ENCODE results near the gene TIMM8B.
"Not testable (repeated sequence)": the region's sequence is repeated elsewhere in the genome, so short reads cannot be mapped to it uniquely, and the experiment has no call there.

TIMM8B gene

DNA sequence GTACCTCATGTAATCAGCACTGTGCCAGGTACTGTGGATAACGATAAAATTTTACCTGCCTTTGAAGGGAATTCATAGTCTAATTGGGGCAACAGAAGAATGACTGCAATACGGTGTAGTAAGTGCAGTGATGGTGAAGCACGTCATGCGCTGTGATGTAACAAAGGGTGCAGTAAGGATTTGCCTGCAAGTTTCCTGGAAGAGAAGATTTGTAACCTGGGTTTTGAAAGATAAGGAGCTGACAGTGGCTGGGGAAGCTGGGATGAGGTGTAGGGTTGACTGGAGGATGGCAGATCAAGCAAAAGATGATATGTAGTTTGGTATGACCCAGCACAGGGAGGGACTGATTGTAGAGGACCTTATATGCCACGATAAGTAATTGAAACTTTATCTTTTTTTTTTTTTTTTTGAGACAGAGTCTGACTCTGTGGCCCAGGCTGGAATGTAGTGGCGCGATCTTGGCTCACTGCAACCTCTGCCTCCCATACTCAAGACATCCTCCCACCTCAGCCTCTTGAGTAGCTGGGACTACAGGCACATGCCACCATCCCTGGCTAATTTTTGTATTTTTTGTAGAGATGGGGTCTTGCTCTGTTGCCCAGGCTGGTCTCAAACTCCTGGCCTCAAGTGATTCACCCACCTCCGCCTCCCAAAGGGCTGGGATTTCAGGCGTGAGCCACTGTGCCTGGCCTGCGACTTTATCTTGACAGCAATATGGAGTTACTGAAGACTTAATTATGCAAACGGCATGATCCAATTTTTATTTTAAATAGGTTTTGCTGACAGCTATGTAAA lies 11.4 kb upstream of the TIMM8B start:
- no peak for TF ChIP-seq EZH2phosphoT487 (IDR thresholded peaks at IDR 0.05; ENCODE audit: borderline replicate concordance)
- TF ChIP-seq, protein P1, sequence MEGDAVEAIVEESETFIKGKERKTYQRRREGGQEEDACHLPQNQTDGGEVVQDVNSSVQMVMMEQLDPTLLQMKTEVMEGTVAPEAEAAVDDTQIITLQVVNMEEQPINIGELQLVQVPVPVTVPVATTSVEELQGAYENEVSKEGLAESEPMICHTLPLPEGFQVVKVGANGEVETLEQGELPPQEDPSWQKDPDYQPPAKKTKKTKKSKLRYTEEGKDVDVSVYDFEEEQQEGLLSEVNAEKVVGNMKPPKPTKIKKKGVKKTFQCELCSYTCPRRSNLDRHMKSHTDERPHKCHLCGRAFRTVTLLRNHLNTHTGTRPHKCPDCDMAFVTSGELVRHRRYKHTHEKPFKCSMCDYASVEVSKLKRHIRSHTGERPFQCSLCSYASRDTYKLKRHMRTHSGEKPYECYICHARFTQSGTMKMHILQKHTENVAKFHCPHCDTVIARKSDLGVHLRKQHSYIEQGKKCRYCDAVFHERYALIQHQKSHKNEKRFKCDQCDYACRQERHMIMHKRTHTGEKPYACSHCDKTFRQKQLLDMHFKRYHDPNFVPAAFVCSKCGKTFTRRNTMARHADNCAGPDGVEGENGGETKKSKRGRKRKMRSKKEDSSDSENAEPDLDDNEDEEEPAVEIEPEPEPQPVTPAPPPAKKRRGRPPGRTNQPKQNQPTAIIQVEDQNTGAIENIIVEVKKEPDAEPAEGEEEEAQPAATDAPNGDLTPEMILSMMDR (conservative IDR thresholded peaks at IDR 0.05; ENCODE audit: low read length), result no peak
- H4K20me1 ChIP-seq (ENCODE audit: insufficient read depth, low read length, poor library complexity, severe bottlenecking), result no peaks in the 10 kb centered on the region
- no peaks in the 10 kb centered on the region for H3K4me1 ChIP-seq (ENCODE audit: insufficient read depth, low read length, poor library complexity, severe bottlenecking)
- H3K4me3 ChIP-seq (ENCODE audit: low read length, poor library complexity, severe bottlenecking), result no peak overlapping the region
- no peak overlapping the region for H3K9ac ChIP-seq (ENCODE audit: low read depth, low read length, poor library complexity, severe bottlenecking)
- H2AFZ ChIP-seq (ENCODE audit: low read length), result no peak overlapping the region
- no peaks in the 10 kb centered on the region for H3K9me3 ChIP-seq (ENCODE audit: insufficient read depth, low read depth, low read length)
- H3K36me3 ChIP-seq (ENCODE audit: insufficient read depth, low read length), result peaks cover 10% of the 10 kb centered on the region; the same call in 1 of the 2 replicates
- H3K9me2 ChIP-seq (replicated peaks; ENCODE audit: low read depth, low read length), result no peaks in the 10 kb centered on the region
- no peaks in the 10 kb centered on the region for H3F3A ChIP-seq (ENCODE audit: low read depth)
- no peak overlapping the region for H3K4me2 ChIP-seq (ENCODE audit: low read depth, low read length, poor library complexity, severe bottlenecking)
- no peaks in the 10 kb centered on the region for H3K27me3 ChIP-seq (ENCODE audit: insufficient read depth, low read length, poor library complexity, severe bottlenecking)
- H3K79me2 ChIP-seq (ENCODE audit: insufficient read depth, low read length), result no peaks in the 10 kb centered on the region

DNA sequence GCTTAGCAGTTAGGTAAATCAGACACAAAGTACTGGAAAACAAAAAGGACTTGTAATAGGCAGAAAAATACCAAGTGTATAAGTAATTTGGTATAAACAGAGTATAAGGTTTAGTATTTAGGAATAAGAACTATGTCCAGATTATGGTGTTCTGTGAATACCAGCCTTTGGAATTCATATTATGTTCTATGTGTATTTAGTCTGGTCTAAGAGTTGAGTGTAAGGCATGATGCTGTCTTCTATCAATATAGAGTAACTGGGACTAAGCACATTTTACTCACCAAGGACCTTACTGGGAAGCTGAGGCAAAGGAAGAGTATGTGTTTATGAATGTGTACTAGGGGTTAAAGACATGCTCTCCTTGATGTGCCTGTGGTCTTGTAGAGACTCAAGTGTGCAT lies 9.6 kb upstream of the TIMM8B start:
- H3K4me1 ChIP-seq (ENCODE audit: insufficient read depth, low read length, poor library complexity, severe bottlenecking), result no peaks in the 10 kb centered on the region
- H3K4me3 ChIP-seq (ENCODE audit: low read length, poor library complexity, severe bottlenecking), result no peak overlapping the region
- no peak overlapping the region for H3K9ac ChIP-seq (ENCODE audit: low read depth, low read length, poor library complexity, severe bottlenecking)
- no peaks in the 10 kb centered on the region for H3K27me3 ChIP-seq (ENCODE audit: insufficient read depth, low read length, poor library complexity, severe bottlenecking)
- peaks cover 20% of the 10 kb centered on the region; the same call in 1 of the 2 replicates for H3K36me3 ChIP-seq (ENCODE audit: insufficient read depth, low read length)
- TF ChIP-seq, protein P1 (conservative IDR thresholded peaks at IDR 0.05; ENCODE audit: low read length), result no peak
- TF ChIP-seq EZH2phosphoT487 (IDR thresholded peaks at IDR 0.05; ENCODE audit: borderline replicate concordance), result no peak
- no peaks in the 10 kb centered on the region for H4K20me1 ChIP-seq (ENCODE audit: insufficient read depth, low read length, poor library complexity, severe bottlenecking)
- no peaks in the 10 kb centered on the region for H3K9me2 ChIP-seq (replicated peaks; ENCODE audit: low read depth, low read length)
- 0 out of 2 replicates have a peak, but pooled peaks cover 4% of the 10 kb centered on the region for H3K79me2 ChIP-seq (ENCODE audit: insufficient read depth, low read length)
- H3K9me3 ChIP-seq (ENCODE audit: insufficient read depth, low read depth, low read length), result no peaks in the 10 kb centered on the region
- no peaks in the 10 kb centered on the region for H3F3A ChIP-seq (ENCODE audit: low read depth)
- no peak overlapping the region for H2AFZ ChIP-seq (ENCODE audit: low read length)
- no peak overlapping the region for H3K4me2 ChIP-seq (ENCODE audit: low read depth, low read length, poor library complexity, severe bottlenecking)

DNA sequence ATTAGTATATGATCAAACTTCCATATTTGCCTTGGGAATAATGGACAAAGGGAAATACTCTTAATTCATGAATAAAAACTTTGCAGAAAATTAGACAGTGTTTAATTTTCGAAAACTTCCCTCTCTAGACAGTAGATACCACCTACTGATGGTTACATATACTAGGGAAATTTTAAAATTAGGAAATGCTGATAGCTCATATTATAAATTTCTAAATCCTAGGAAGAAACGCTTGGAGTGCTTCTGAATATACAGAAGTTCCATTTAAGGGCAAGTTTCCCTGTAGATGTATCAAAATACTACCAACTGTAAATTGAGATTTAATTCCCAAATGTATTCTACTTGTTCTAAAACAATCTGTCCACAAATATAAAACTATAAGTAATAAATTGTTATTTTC lies 8.7 kb upstream of the TIMM8B start:
- peaks cover 29% of the 10 kb centered on the region; the same call in 1 of the 2 replicates for H3K36me3 ChIP-seq (ENCODE audit: insufficient read depth, low read length)
- not testable (repeated sequence) for H3K9ac ChIP-seq (ENCODE audit: low read depth, low read length, poor library complexity, severe bottlenecking); H3K4me3 ChIP-seq (ENCODE audit: low read length, poor library complexity, severe bottlenecking); H3K79me2 ChIP-seq (ENCODE audit: insufficient read depth, low read length); H3K4me2 ChIP-seq (ENCODE audit: low read depth, low read length, poor library complexity, severe bottlenecking); H3F3A ChIP-seq (ENCODE audit: low read depth); H2AFZ ChIP-seq (ENCODE audit: low read length); H3K9me2 ChIP-seq (replicated peaks; ENCODE audit: low read depth, low read length); H3K9me3 ChIP-seq (ENCODE audit: insufficient read depth, low read depth, low read length); H3K4me1 ChIP-seq (ENCODE audit: insufficient read depth, low read length, poor library complexity, severe bottlenecking); H3K27me3 ChIP-seq (ENCODE audit: insufficient read depth, low read length, poor library complexity, severe bottlenecking); H4K20me1 ChIP-seq (ENCODE audit: insufficient read depth, low read length, poor library complexity, severe bottlenecking)

DNA sequence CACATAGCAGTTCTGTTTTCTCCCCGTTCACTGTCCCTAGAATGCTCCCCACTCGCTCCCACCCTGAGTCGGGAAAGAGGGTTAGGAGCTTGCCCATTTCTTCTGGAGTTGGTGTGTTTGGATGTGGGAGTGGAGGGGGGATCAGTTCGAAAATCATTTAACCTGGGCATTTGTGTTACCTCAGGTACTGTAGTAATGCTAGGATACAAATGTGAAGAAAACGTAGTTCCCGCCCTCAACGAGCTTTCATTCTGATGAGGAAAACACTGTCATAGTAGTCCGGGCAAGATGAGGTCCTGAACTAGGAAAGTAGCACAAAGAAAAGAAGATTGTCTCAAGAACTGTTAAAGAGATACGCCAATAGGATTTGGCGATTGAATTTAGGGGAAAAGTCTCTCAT lies 656 bp upstream of the TIMM8B start:
- no peaks in the 10 kb centered on the region for H3K27me3 ChIP-seq (ENCODE audit: insufficient read depth, low read length, poor library complexity, severe bottlenecking)
- peaks cover 61% of the 10 kb centered on the region for H3K79me2 ChIP-seq (ENCODE audit: insufficient read depth, low read length)
- peak overlapping the region; percentile 96 for H3K4me3 ChIP-seq (ENCODE audit: low read length, poor library complexity, severe bottlenecking)
- no peak for TF ChIP-seq EZH2phosphoT487 (IDR thresholded peaks at IDR 0.05; ENCODE audit: borderline replicate concordance)
- TF ChIP-seq, protein P1 (conservative IDR thresholded peaks at IDR 0.05; ENCODE audit: low read length), result no peak
- H3K9me3 ChIP-seq (ENCODE audit: insufficient read depth, low read depth, low read length), result no peaks in the 10 kb centered on the region
- peak overlapping the region; percentile 94 for H3K9ac ChIP-seq (ENCODE audit: low read depth, low read length, poor library complexity, severe bottlenecking)
- no peaks in the 10 kb centered on the region for H3F3A ChIP-seq (ENCODE audit: low read depth)
- H2AFZ ChIP-seq (ENCODE audit: low read length), result peak overlapping the region; percentile 75
- peaks cover 17% of the 10 kb centered on the region for H4K20me1 ChIP-seq (ENCODE audit: insufficient read depth, low read length, poor library complexity, severe bottlenecking)
- peaks cover 31% of the 10 kb centered on the region for H3K4me1 ChIP-seq (ENCODE audit: insufficient read depth, low read length, poor library complexity, severe bottlenecking)
- no peaks in the 10 kb centered on the region for H3K9me2 ChIP-seq (replicated peaks; ENCODE audit: low read depth, low read length)
- H3K4me2 ChIP-seq (ENCODE audit: low read depth, low read length, poor library complexity, severe bottlenecking), result peak overlapping the region; percentile 90
- peaks cover 37% of the 10 kb centered on the region for H3K36me3 ChIP-seq (ENCODE audit: insufficient read depth, low read length)

Data from Loucy (cell line).